GM21367 (cell line): Measurements from ENCODE around the gene TLCD4.

Source experiments
- ATAC-seq: cut with Tn5 transposase; IDR thresholded peaks from one replicate; pipeline ENCODE4 v1.9.1; 2021; ENCODE audit not compliant: unreplicated experiment

The TLCD4 gene

GRCh38 chr1:95094923-95095322 is 22.2 kb upstream of the TLCD4 start:
- no peak for ATAC-seq

DNA sequence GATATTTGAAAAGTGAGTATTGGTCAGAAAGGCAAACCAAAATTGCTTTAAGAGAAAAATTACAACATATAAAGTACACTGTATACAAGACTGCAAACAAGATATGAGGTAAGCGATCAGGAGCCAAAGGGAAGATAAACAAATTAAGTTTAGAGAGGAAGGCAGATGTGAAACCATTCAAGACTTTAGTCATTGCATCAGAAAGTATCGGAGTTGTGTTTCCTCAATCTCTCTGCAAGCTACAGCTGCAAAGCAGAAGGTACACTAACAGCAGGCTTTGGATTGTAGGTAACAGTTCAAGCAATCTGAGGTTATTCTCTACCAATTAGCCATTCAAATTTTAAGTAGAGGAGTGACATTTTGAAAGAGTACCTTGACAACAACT is 21.3 kb upstream of the TLCD4 start:
- ATAC-seq: peak; percentile 99

DNA sequence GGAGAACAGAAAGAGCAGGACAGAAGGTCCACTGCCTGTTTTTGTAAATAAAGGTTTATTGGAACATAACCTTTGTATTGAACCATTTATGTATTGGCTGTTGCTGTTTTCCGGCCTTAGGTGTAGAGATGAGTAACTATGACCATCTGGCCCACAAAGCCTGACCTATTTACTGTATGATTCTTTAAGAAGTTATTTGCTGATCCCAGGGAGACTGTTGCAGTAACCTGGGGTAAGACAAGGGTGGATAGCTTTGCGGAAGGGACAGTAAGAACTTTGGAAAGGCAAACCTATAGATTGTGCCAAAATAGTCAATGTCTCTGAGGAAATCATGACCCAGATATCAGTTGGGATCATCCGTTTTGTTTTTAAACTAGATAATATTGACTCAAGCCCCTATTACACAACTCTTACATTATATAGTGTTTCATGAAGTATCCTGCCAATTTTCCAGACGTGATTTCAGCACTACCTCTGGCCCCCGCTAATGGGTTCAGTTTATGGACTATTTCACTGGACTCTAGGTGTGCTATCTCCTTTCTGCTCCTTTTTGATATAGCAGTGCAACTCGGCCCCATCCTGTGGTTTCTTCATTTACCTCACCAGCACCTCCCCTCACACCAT is 20.8 kb upstream of the TLCD4 start:
- peak; percentile 21 for ATAC-seq

DNA sequence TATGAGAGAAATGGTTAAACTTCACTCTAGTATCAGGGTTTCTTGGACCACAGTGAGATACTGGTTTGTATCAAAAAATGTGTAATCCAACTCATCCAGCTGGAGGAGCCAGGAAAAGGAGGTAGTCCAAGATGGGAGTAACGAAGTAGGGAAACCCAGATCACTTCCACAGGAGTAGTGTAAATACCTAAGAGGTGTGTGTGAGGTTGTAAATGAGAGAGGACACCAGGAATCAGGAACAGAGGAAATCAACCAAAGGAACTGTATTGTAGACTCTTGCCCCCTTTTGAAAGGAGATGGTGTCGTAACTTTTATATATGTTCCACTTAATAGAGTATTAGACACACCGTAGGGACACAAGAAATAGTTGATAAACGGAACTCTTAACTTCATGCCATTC is 19.7 kb upstream of the TLCD4 start:
- ATAC-seq: no peak

DNA sequence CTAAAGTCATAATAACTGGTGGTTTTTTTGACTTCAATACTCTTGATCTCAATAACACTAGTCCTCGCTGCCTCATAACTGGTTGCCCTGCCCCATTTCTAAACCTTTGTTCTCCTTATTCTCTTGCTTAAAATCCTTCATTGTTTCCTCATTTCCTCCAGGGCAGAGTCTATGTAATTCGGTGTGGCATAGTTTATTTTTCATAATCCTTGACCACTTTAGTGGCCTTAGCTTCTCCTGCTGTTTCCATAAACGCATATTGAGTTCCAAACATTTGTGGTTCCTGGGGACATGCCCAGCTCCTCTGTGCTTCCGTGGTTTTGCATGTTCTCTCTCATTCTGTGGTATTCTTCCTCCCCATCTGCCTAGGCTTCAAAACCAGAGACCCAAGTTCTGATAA is 19.0 kb upstream of the TLCD4 start:
- no peak for ATAC-seq

- no peak for ATAC-seq
These were observed 8.4 kb upstream of the TLCD4 start for GRCh38 chr1:95108792-95109191.

DNA sequence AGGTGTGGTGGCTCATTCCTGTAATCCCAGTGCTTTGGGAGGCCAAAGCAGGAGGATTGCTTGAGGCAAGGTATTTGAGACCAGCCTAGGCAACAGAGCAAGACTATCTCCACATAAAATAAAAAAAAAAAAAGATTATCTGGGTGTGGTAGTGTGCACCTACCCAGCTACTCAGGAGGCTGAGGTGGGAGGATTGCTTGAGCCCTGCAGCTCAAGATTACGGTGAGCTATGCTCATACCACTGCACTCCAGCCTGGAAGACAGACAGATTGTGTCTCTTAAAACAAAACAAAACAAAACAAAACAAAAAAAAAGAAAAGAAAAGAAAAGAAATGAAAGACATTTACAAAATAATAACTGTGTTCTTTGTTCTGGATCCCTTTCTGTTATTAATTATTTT is 6.1 kb upstream of the TLCD4 start:
- no peak for ATAC-seq

DNA sequence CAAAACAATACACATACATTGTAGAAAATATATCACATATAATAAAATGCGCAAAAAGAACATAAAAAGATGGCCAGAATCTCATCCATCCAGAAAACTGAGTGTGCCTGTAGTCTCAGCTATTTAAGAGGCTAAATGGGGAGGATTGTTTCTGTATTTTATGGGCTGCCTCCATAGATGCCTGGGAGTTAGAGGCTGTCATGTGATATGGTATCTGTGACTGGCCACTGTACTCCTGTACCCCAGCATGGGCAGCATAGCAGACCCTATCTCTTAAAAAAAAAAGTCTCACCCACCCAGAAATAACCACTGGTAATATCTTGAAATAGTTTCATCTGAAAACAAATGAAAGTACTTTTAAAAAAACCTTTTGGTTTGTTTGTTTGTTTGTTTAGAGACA is 3.5 kb upstream of the TLCD4 start:
- ATAC-seq: no peak

- no peak for ATAC-seq
These were observed 1.4 kb upstream of the TLCD4 start for GRCh38 chr1:95115708-95116137.

DNA sequence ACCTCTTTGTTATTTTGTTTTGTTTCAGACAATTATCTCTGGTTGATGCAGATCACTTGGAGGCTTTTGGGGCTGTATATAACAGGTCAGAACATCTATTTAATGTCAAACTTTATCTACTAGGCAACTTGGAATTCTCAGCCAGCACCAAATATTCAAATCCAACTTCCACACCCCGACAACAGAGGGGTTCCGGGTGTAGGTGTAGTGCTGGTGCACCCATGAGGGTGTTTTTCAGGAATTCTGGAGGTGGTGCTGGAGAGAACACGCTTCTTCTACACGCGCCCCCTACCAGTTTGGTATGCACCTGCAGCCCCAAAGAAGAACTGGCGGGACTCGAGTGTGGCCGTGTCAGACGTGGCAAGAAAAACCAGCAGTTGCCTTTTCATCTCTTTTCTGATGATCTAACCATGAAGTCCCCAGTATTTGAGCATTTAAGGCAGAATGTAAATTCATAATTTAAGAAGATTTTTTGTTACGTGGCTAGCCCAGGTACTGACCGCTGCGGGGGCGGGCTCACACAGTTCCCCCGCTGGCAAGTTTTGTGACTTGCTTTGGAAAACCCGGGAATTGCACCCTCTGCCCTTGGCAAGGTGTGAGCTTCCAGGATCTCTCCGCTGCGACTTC is 462 bp upstream of the TLCD4 start:
- peak; percentile 68 for ATAC-seq

DNA sequence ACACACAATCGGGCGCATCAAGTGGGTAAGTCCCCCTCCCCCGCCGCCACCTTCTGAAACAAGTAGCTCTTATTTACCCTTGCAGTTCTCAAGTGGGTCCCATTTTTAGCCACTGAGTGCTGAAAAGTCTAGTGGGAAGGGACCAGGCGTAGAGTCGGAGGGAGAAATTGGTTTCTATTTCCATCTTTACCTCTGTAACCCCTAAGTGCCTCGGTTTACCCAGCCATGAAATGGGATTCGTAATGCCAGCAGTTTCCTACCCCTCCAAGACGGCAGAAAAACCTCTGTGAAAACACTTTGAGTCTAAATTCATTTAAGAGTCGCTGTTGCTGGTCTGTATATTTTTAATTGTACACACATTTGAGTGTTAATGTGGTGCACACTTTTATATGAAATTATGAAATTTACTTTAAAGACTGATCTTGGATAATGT is 928 bp downstream of the TLCD4 start:
- ATAC-seq: no peak

GRCh38 chr1:95118710-95119109 is 1.6 kb downstream of the TLCD4 start:
- no peak for ATAC-seq

DNA sequence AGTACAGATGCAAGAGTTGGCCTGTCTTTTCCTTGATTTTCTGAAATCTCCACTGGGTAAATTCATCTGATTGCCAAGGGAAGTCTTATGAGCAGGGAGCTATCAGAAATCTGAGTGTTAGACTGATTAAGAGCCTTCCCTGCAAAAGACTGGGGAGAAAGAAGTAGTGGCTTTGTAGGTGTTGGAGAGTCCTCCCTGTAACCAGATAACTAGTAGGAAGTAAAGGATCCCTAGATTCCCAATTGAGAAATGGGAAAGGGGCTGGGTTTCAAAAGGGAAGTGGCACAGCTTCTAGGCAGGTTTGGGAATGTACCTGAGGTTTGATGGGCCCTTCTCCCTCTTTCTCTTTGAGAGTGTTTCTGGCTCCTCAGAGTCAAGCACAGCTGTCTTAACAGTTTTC is 2.1 kb downstream of the TLCD4 start:
- no peak for ATAC-seq

- ATAC-seq: no peak
These were observed 5.1 kb downstream of the TLCD4 start for GRCh38 chr1:95122151-95122697.

DNA sequence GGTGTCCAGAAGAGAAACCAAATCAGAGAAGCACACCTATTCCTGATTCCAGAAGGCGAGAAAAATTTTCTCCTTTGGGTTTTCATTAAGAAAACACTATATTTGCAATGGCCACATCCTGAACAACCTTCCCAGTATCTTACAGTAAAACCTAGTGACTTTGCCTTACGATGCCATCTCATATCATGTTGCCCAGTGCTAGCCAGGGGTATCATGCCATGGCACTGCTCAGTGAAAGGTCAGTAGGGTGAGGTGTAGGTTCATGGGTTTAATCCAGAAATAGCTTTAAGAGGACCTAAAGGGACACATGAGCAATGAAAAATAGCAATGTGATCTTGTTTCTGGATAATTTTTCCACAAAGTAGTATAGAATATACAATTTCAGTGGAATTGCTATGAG is 7.2 kb downstream of the TLCD4 start:
- ATAC-seq: no peak

DNA sequence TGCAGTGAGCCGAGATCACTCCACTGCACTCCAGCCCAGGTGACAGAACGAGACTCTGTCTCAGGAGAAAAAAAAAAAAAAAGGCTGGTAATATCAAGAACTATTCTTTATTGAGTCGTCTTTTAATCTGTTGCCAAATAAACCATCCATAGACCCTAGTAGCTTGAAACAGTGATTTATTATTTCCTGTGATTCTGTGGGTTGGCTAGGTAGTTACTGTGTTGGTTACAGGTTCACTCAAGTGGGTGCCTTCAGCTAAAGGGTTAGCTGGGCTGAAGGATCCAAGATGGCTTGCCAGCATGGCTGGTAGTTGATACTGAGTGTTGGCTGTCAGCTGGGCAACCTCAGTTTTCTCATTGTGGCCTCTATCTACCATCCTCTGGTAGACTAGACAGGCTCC is 9.2 kb downstream of the TLCD4 start:
- ATAC-seq: no peak

- no peak for ATAC-seq
These were observed 9.7 kb downstream of the TLCD4 start for GRCh38 chr1:95126846-95127245.

GRCh38 chr1:95127380-95127779 is 10.2 kb downstream of the TLCD4 start:
- ATAC-seq: no peak

DNA sequence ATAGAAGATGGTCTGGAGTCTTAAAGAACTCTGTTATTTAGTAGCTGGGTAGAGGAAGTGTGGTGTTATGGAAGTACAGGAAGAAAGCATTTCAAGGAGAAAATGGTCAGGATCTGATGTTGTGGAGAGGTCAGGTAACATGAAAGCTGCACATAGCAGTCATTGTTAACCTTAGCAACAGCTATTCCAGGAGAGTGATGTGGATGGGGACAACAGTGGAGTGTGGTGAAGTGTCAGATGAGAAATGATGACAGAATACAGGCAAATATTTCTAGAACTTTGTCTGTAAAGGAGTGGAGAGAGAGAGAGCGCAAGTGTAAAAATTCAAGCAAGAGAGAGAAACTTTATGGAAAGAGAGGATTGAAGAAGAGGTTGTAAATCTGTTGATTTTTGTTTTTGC is 15.6 kb downstream of the TLCD4 start:
- no peak for ATAC-seq

- no peak for ATAC-seq
These were observed 16.5 kb downstream of the TLCD4 start for GRCh38 chr1:95133687-95134086.

DNA sequence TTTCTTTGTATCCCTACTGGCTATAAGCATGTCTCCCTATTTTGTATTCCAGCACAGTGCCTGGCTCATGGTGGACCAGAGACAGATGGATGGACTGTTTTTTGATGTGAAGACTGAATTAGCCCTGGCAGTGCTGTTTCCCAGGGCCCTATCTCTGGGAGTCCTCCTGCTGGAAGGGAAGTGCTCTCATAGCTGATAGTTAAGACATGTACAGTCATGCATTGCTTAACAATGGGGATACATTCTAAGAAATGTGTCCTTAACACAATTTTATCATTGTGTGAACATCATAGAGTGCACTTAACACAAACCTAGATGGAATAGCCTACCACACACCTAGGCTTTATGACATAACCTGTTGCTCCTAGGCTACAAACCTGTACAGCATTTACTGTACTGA is 21.1 kb downstream of the TLCD4 start:
- no peak for ATAC-seq

DNA sequence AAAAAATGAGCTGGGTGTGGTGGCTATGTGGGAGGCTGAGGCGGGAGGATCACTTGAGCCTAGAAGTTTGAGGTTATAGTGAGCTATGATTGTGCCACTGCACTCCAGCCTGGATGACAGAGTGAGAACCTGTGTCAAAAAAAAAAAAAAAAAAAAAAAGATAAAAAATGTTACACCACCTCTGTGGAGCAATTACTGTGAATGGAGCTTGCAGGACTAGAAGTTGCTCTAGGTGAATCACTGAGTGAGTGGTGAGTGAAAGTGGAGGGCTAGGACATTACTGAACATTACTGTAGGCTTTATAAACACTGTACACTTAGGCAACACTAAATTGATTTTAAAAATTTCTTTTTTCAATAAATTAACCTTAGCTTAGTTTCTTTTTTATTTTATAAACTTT is 21.9 kb downstream of the TLCD4 start:
- no peak for ATAC-seq

DNA sequence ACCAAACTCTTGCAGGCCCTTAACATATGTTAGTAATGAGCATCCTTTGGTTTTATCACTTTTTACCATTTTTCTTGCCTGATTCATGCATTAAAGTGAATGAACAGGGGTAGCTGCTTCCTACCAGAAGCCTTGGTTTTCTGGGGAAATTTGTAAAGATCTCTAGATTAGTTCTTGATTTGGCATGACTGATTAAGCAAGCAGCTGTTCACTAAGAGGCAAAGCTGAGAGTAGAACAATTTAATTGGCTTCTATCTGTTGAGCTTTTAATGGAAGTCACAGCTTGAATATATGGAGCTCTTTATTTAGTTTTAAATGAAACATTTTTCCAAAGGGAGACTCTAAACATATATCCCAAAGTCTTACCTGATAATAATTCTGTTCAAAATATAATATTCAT is 23.6 kb downstream of the TLCD4 start:
- ATAC-seq: no peak
